Caco-2 (cell line): ENCODE results near the gene IGSF3. TPM values are rescaled to one million over a fixed set of nuclear protein-coding genes. Genes with fewer than 3 reads are reported as not detected.

Experiments used
- BruUV-seq: library from RNA; stranded (reverse); fragments of 400-500 nt; replicated peaks from 2 replicates; lab custom pipeline; 2021; lab: Mats Ljungman, UMichigan
- CTCF ChIA-PET: fragments of 300-600 bp; sonication (Branson Sonifier 250); formaldehyde crosslinking; loops from one replicate; lab custom pipeline; 2022; ENCODE audit warnings: antibody characterized with exemption; lab: Charles Lee
- POLR2A ChIA-PET: fragments of 300-600 bp; sonication (Branson Sonifier 250); formaldehyde crosslinking; loops from one replicate; lab custom pipeline; 2022; ENCODE audit warnings: antibody characterized with exemption; lab: Charles Lee
- DNase-seq, 2 experiments: peaks; one replicate each; pipeline versions ENCODE4 v3.0.0 to v3.0.0-alpha.2; 2020 to 2022
- H3K27me3 ChIP-seq: replicated peaks from 2 replicates; pipeline ENCODE4 v1.6.0; 2011; ENCODE audit warnings: low read length; ENCODE audit not compliant: control insufficient read depth, insufficient read depth
- H3K36me3 ChIP-seq: 2 replicates; pipeline ENCODE4 v1.5.1; 2011; ENCODE audit warnings: low read length; ENCODE audit not compliant: control insufficient read depth, insufficient read depth
- H3K4me1 ChIP-seq: fragments of 250-450 bp; sonication (Bioruptor Pico); 2 replicates; pipeline ENCODE4 v1.5.1; 2020; ENCODE audit warnings: mild to moderate bottlenecking
- H3K4me3 ChIP-seq: 2 replicates; pipeline ENCODE4 v1.5.1; 2011; ENCODE audit warnings: low read depth, mild to moderate bottlenecking, control low read depth, low read length
- H3K9me3 ChIP-seq: fragments of 250-450 bp; sonication (Bioruptor Pico); 2 replicates; pipeline ENCODE4 v1.5.1; 2020; ENCODE audit warnings: mild to moderate bottlenecking, moderate library complexity
- H3K27ac Mint-ChIP-seq: one replicate; pipeline ENCODE4 v1.8.0; 2022; ENCODE audit warnings: mixed read lengths; ENCODE audit not compliant: unreplicated experiment
- H3K27me3 Mint-ChIP-seq: one replicate; pipeline ENCODE4 v1.8.0; 2022; ENCODE audit warnings: mixed read lengths; ENCODE audit not compliant: insufficient read depth, unreplicated experiment
- H3K36me3 Mint-ChIP-seq: one replicate; pipeline ENCODE4 v1.8.0; 2022; ENCODE audit warnings: mild to moderate bottlenecking, mixed read lengths; ENCODE audit not compliant: insufficient read depth, unreplicated experiment
- H3K4me1 Mint-ChIP-seq: one replicate; pipeline ENCODE4 v1.8.0; 2022; ENCODE audit warnings: low read depth, mixed read lengths; ENCODE audit not compliant: unreplicated experiment
- H3K4me3 Mint-ChIP-seq: one replicate; pipeline ENCODE4 v1.8.0; 2022; ENCODE audit warnings: mild to moderate bottlenecking, moderate library complexity, mixed read lengths; ENCODE audit not compliant: unreplicated experiment
- H3K9me3 Mint-ChIP-seq: one replicate; pipeline ENCODE4 v1.8.0; 2022; ENCODE audit warnings: mixed read lengths; ENCODE audit not compliant: unreplicated experiment
- CTCF ChIP-seq, 2 experiments: fragments of 200-600 bp in 1 of 2; IDR thresholded peaks; 1 replicate in 1 of 2; 2 replicates in 1 of 2; pipeline versions ENCODE4 v1.5.1 to v1.8.0; 2011 to 2022; ENCODE audit warnings: antibody characterized with exemption in 1 of 2, control low read depth in 1 of 2, inconsistent platforms in 1 of 2, low read depth in 1 of 2, low read length in 1 of 2, mild to moderate bottlenecking in 1 of 2, moderate library complexity in 1 of 2; ENCODE audit not compliant: insufficient read depth in 1 of 2, severe bottlenecking in 1 of 2, unreplicated experiment in 1 of 2
- intact Hi-C: fragments of 100-400 bp; cut with micrococcal nuclease; formaldehyde crosslinking; loops from one replicate; pipeline ENCODE4 v1.10.0; 2022; ENCODE audit not compliant: unreplicated experiment
- total RNA-seq: library from RNA; stranded (reverse); gene quantifications from 2 replicates; pipeline ENCODE4 v1.2.3, GENCODE V29; 2022

The IGSF3 gene
- total RNA-seq, 1 experiment from 2014 or later, result 24.0 TPM

- Histone ChIP-seq H3K27me3 (no peaks in the 10 kb centered on the region), H3K4me3 (no peak overlapping the region), H3K4me1 (peaks cover 10% of the 10 kb centered on the region; the same call in 1 of the 2 replicates), H3K9me3 (no peaks in the 10 kb centered on the region), H3K36me3 (no peaks in the 10 kb centered on the region)
- DNase-seq, result no peak
- H3K27ac Mint-ChIP-seq, result no peak overlapping the region
- intact Hi-C loops, result no loop called here
- H3K36me3 Mint-ChIP-seq, result no peaks in the 10 kb centered on the region
- H3K9me3 Mint-ChIP-seq, result no peaks in the 10 kb centered on the region
- H3K4me3 Mint-ChIP-seq, result no peak overlapping the region
- H3K4me1 Mint-ChIP-seq, result peaks cover 13% of the 10 kb centered on the region
- no peaks in the 10 kb centered on the region for H3K27me3 Mint-ChIP-seq
- ChIA-PET CTCF (no interaction called here), POLR2A (no interaction called here)
- BruUV-seq, result no TSS peak
- TF ChIP-seq CTCF (IDR thresholded peaks at IDR 0.05; ENCODE audit: insufficient read depth in 1 of 2, low read depth in 1 of 2, low read length in 1 of 2, severe bottlenecking in 1 of 2, unreplicated experiment in 1 of 2), result no peak
Measured at GRCh38 chr1:116690849-116691406, 23.4 kb upstream of the IGSF3 start.

- Mint-ChIP-seq H3K4me3 (no peak overlapping the region), H3K27ac (no peak overlapping the region), H3K36me3 (no peaks in the 10 kb centered on the region), H3K9me3 (no peaks in the 10 kb centered on the region), H3K27me3 (no peaks in the 10 kb centered on the region), H3K4me1 (peaks cover 13% of the 10 kb centered on the region)
- ChIA-PET POLR2A (no interaction called here), CTCF (no interaction called here)
- H3K4me1 ChIP-seq, result peaks cover 10% of the 10 kb centered on the region; the same call in 1 of the 2 replicates
- intact Hi-C loops, result no loop called here
- no peak for DNase-seq
- H3K4me3 ChIP-seq, result no peak overlapping the region
- no peaks in the 10 kb centered on the region for H3K36me3 ChIP-seq
- no peaks in the 10 kb centered on the region for H3K27me3 ChIP-seq
- TF ChIP-seq CTCF (IDR thresholded peaks at IDR 0.05; ENCODE audit: insufficient read depth in 1 of 2, low read depth in 1 of 2, low read length in 1 of 2, severe bottlenecking in 1 of 2, unreplicated experiment in 1 of 2), result no peak
- BruUV-seq, result no TSS peak
- no peaks in the 10 kb centered on the region for H3K9me3 ChIP-seq
Measured at GRCh38 chr1:116690396-116690848, 22.9 kb upstream of the IGSF3 start.

GRCh38 chr1:116686723-116687352 lies 19.3 kb upstream of the IGSF3 start:
- TF ChIP-seq CTCF (IDR thresholded peaks at IDR 0.05; ENCODE audit: insufficient read depth in 1 of 2, low read depth in 1 of 2, low read length in 1 of 2, severe bottlenecking in 1 of 2, unreplicated experiment in 1 of 2), result no peak
- Histone ChIP-seq H3K9me3 (no peaks in the 10 kb centered on the region), H3K27me3 (no peaks in the 10 kb centered on the region), H3K36me3 (no peaks in the 10 kb centered on the region), H3K4me3 (no peak overlapping the region), H3K4me1 (peaks cover 10% of the 10 kb centered on the region; the same call in 1 of the 2 replicates)
- CTCF ChIA-PET, result no interaction called here
- no peak for DNase-seq
- Mint-ChIP-seq H3K4me3 (no peak overlapping the region), H3K36me3 (no peaks in the 10 kb centered on the region), H3K4me1 (peaks cover 11% of the 10 kb centered on the region), H3K9me3 (no peaks in the 10 kb centered on the region), H3K27me3 (no peaks in the 10 kb centered on the region), H3K27ac (peak overlapping the region; percentile 39)
- BruUV-seq, result no TSS peak
- POLR2A ChIA-PET, result no interaction called here
- intact Hi-C loops, result no loop called here
